IMR-90 (cell line): Measurements from ENCODE around the gene CTCF. TPM values are rescaled to one million over a fixed set of nuclear protein-coding genes. Genes with fewer than 3 reads are reported as not detected.

Source experiments
- ATAC-seq: fragments of 200-7000 bp; cut with Tn5 transposase; 2 replicates; pipeline ENCODE4 v1.9.1; 2020; ENCODE audit warnings: low read depth, mild to moderate bottlenecking, moderate library complexity
- BruUV-seq: library from RNA; stranded (reverse); fragments of 400-500 nt; replicated peaks from 2 replicates; lab custom pipeline; 2021; lab: Mats Ljungman, UMichigan
- CTCF ChIA-PET: fragments of 300-600 bp; formaldehyde crosslinking; extraction: SDS; loops from one replicate; lab custom pipeline; 2021; ENCODE audit warnings: antibody characterized with exemption; lab: Yijun Ruan, JAX
- POLR2A ChIA-PET: fragments of 300-600 bp; sonication (Branson Sonifier 250); formaldehyde crosslinking; loops from one replicate; lab custom pipeline; 2022; ENCODE audit warnings: antibody characterized with exemption; ENCODE audit not compliant: unreplicated experiment; lab: Charles Lee
- DNase-seq: peaks from one replicate; pipeline ENCODE4 v3.0.0; 2013
- H2AFZ ChIP-seq: replicated peaks from 2 replicates; pipeline ENCODE3; 2013; ENCODE audit warnings: low read length, mild to moderate bottlenecking; ENCODE audit not compliant: poor library complexity
- H2AK5ac ChIP-seq: 2 replicates; pipeline ENCODE4 v1.6.1; 2013; ENCODE audit warnings: low read depth, low read length, inconsistent platforms
- H2AK9ac ChIP-seq: replicated peaks from 2 replicates; pipeline ENCODE3; 2013; ENCODE audit warnings: mild to moderate bottlenecking, low read depth, low read length, moderate library complexity; ENCODE audit not compliant: poor library complexity
- H2BK120ac ChIP-seq: 2 replicates; pipeline ENCODE4 v1.6.1; 2013; ENCODE audit warnings: low read depth, low read length, inconsistent platforms
- H2BK15ac ChIP-seq: 3 replicates; pipeline ENCODE4 v1.6.1; 2013; ENCODE audit warnings: low read depth, low read length, inconsistent platforms
- H2BK20ac ChIP-seq: 2 replicates; pipeline ENCODE4 v1.6.1; 2013; ENCODE audit warnings: low read depth, mild to moderate bottlenecking, inconsistent platforms, low read length, moderate library complexity
- H2BK5ac ChIP-seq: 2 replicates; pipeline ENCODE4 v1.6.1; 2013; ENCODE audit warnings: mild to moderate bottlenecking, low read depth, low read length, inconsistent platforms; ENCODE audit not compliant: poor library complexity, severe bottlenecking
- H3K14ac ChIP-seq: replicated peaks from 2 replicates; pipeline ENCODE4 v1.6.1; 2013; ENCODE audit warnings: low read depth, low read length, inconsistent platforms
- H3K18ac ChIP-seq: 2 replicates; pipeline ENCODE4 v1.6.1; 2013; ENCODE audit warnings: low read depth, low read length, control low read depth
- H3K23ac ChIP-seq: 2 replicates; pipeline ENCODE4 v1.6.1; 2013; ENCODE audit warnings: low read depth, low read length, inconsistent platforms
- H3K27ac ChIP-seq: 2 replicates; pipeline ENCODE4 v1.5.1; 2013; ENCODE audit warnings: mild to moderate bottlenecking, control low read depth, low read length; ENCODE audit not compliant: insufficient read depth
- H3K27me3 ChIP-seq: 2 replicates; pipeline ENCODE4 v1.6.1; 2013; ENCODE audit warnings: low read length; ENCODE audit not compliant: control insufficient read depth, insufficient read depth
- H3K36me3 ChIP-seq: 2 replicates; pipeline ENCODE4 v1.6.1; 2013; ENCODE audit warnings: low read length, mixed read lengths; ENCODE audit not compliant: control insufficient read depth, insufficient read depth
- H3K4ac ChIP-seq: 2 replicates; pipeline ENCODE4 v1.6.1; 2013; ENCODE audit warnings: low read depth, low read length, inconsistent platforms
- H3K4me1 ChIP-seq: 2 replicates; pipeline ENCODE4 v1.6.1; 2013; ENCODE audit warnings: low read length, mixed read lengths; ENCODE audit not compliant: control insufficient read depth, insufficient read depth
- H3K4me2 ChIP-seq: 2 replicates; pipeline ENCODE4 v1.6.1; 2013; ENCODE audit warnings: low read depth, mild to moderate bottlenecking, control low read depth, low read length, moderate library complexity
- H3K4me3 ChIP-seq: 2 replicates; pipeline ENCODE4 v1.5.1; 2013; ENCODE audit warnings: low read depth, mild to moderate bottlenecking, control low read depth, low read length, moderate library complexity; ENCODE audit not compliant: insufficient read depth
- H3K56ac ChIP-seq: 2 replicates; pipeline ENCODE4 v1.6.1; 2013; ENCODE audit warnings: low read length, inconsistent platforms; ENCODE audit not compliant: insufficient read depth; ENCODE audit errors: extremely low read depth
- H3K79me1 ChIP-seq, 2 experiments: 2 replicates each; pipeline ENCODE4 v1.6.1; 2013; ENCODE audit warnings: low read length in 2 of 2, inconsistent platforms in 1 of 2, low read depth in 1 of 2
- H3K9ac ChIP-seq: 2 replicates; pipeline ENCODE4 v1.6.1; 2013; ENCODE audit warnings: low read depth, low read length, control low read depth
- H3K9me1 ChIP-seq: 2 replicates; pipeline ENCODE4 v1.6.1; 2013; ENCODE audit warnings: low read length, inconsistent platforms; ENCODE audit not compliant: insufficient read depth
- H3K9me3 ChIP-seq: 2 replicates; pipeline ENCODE4 v1.6.1; 2013; ENCODE audit warnings: low read length; ENCODE audit not compliant: control insufficient read depth, insufficient read depth
- H4K20me1 ChIP-seq: 2 replicates; pipeline ENCODE4 v1.6.1; 2013; ENCODE audit warnings: low read length, inconsistent platforms; ENCODE audit not compliant: insufficient read depth
- H4K5ac ChIP-seq: 2 replicates; pipeline ENCODE4 v1.6.1; 2013; ENCODE audit warnings: mild to moderate bottlenecking, low read depth, low read length, control low read depth
- H4K8ac ChIP-seq, 2 experiments: 2 replicates each; pipeline ENCODE4 v1.6.1; 2013; ENCODE audit warnings: low read depth in 2 of 2, low read length in 2 of 2, control low read depth in 1 of 2, inconsistent platforms in 1 of 2
- H4K91ac ChIP-seq: 2 replicates; pipeline ENCODE4 v1.6.1; 2013; ENCODE audit warnings: low read depth, low read length, inconsistent platforms; ENCODE audit not compliant: insufficient read depth
- CEBPB ChIP-seq: IDR thresholded peaks from 2 replicates; pipeline ENCODE4 v1.6.1; 2012; ENCODE audit warnings: low read depth, low read length, improper control_type of control experiment
- CTCF ChIP-seq: conservative IDR thresholded peaks from 2 replicates; pipeline ENCODE4 v1.5.1; 2012; ENCODE audit warnings: mild to moderate bottlenecking, low read depth, low read length, improper control_type of control experiment
- ELK1 ChIP-seq: fragments of 150-350 bp; IDR thresholded peaks from 2 replicates; pipeline ENCODE4 v1.6.1; 2016; ENCODE audit warnings: low read depth, mild to moderate bottlenecking, low read length, moderate library complexity, borderline replicate concordance
- FOS ChIP-seq: fragments of 150-350 bp; IDR thresholded peaks from 2 replicates; pipeline ENCODE4 v1.6.1; 2016; ENCODE audit warnings: low read depth, low read length
- MAFK ChIP-seq: IDR thresholded peaks from 2 replicates; pipeline ENCODE4 v1.6.1; 2012; ENCODE audit warnings: low read depth, low read length, improper control_type of control experiment
- MAZ ChIP-seq: IDR thresholded peaks from 2 replicates; pipeline ENCODE4 v1.6.1; 2012; ENCODE audit warnings: low read depth, mild to moderate bottlenecking, low read length, improper control_type of control experiment, moderate library complexity, borderline replicate concordance
- NFE2L2 ChIP-seq: fragments of 150-350 bp; IDR thresholded peaks from 2 replicates; pipeline ENCODE4 v1.6.1; 2016; ENCODE audit warnings: low read depth, mild to moderate bottlenecking, low read length
- RFX5 ChIP-seq: IDR thresholded peaks from 2 replicates; pipeline ENCODE4 v1.8.0; 2012; ENCODE audit warnings: low read depth, mild to moderate bottlenecking, low read length, moderate library complexity
- SMC3 ChIP-seq: fragments of 150-350 bp; IDR thresholded peaks from 2 replicates; pipeline ENCODE4 v1.6.1; 2016; ENCODE audit warnings: low read depth, mild to moderate bottlenecking, antibody characterized with exemption, low read length, moderate library complexity
- USF2 ChIP-seq: fragments of 150-350 bp; IDR thresholded peaks from 2 replicates; pipeline ENCODE4 v1.6.1; 2017; ENCODE audit warnings: mild to moderate bottlenecking, antibody characterized with exemption, low read length, low read depth
- WGBS, 2 experiments: methylation state at CpG; one replicate each; pipeline versions ENCODE4 v1.1.5 to v1.1.7; 2013; ENCODE audit warnings: missing lambda C conversion rate in 2 of 2; ENCODE audit not compliant: insufficient read length in 1 of 2; ENCODE audit errors: extremely low coverage in 2 of 2; 5-methylcytosine and 5-hydroxymethylcytosine counted together
- dilution Hi-C: fragments of 300-500 bp; cut with HindIII; formaldehyde crosslinking; loops from one replicate; pipeline ENCODE4 v1.14.3; 2018; ENCODE audit warnings: low sequenced_read_pairs; ENCODE audit not compliant: unreplicated experiment
- in situ Hi-C: fragments of 300-500 bp; cut with MboI; formaldehyde crosslinking; loops from 3 replicates; pipeline ENCODE4 v1.14.3; 2019; ENCODE audit warnings: low sequenced_read_pairs, inconsistent platforms, mixed read lengths
- intact Hi-C: fragments of 100-400 bp; cut with micrococcal nuclease; formaldehyde crosslinking; loops from 2 replicates; pipeline ENCODE4 v1.10.0; 2022
- polyA plus RNA-seq, 3 experiments: library from polyadenylated mRNA; depleted of rRNA; stranded (reverse); fragments of >200 nt; gene quantifications; 2 replicates each; pipeline ENCODE4 v1.2.3, GENCODE V29; 2012; ENCODE audit warnings: low replicate concordance in 1 of 3
- total RNA-seq: library from RNA; depleted of rRNA; stranded (reverse); fragments of >200 nt; gene quantifications from 2 replicates; pipeline ENCODE4 v1.2.3, GENCODE V29; 2012

The CTCF gene
- total and polyA plus RNA-seq, 2 of the 4 experiments (the other 2 are of a cell fraction) = 16.1 to 22.8 TPM

- ChIA-PET CTCF (no interaction called here), POLR2A (no interaction called here)
- Histone ChIP-seq H3K4me3 (no peak overlapping the region), H3K27me3 (no peaks in the 10 kb centered on the region), H2AK5ac (no peak overlapping the region), H2BK20ac (no peak overlapping the region), H3K9me1 (0 out of 2 replicates have a peak, but pooled peaks cover 3% of the 10 kb centered on the region), H3K27ac (no peak overlapping the region), H4K20me1 (0 out of 2 replicates have a peak, but pooled peaks cover 4% of the 10 kb centered on the region), H2BK15ac (no peak overlapping the region), H4K5ac (no peak overlapping the region), H3K9ac (no peak overlapping the region), H2BK5ac (no peak overlapping the region), H2AFZ (no peak overlapping the region), H4K91ac (no peak overlapping the region), H3K4me2 (no peak overlapping the region), H3K23ac (no peak overlapping the region), H2BK120ac (no peak overlapping the region), H3K14ac (no peak overlapping the region), H3K36me3 (peaks cover 12% of the 10 kb centered on the region; the same call in 1 of the 2 replicates), H3K9me3 (no peaks in the 10 kb centered on the region), H4K8ac (no peak overlapping the region), H3K79me1 (peaks cover 0 to 16% of the 10 kb centered on the region in 2 experiments; a peak in 2 of 4 replicates), H3K56ac (no peak overlapping the region), H2AK9ac (no peak overlapping the region), H3K4ac (no peak overlapping the region), H3K4me1 (no peaks in the 10 kb centered on the region), H3K18ac (no peak overlapping the region)
- no TSS peak for BruUV-seq
- dilution Hi-C loops = no loop called here
- ATAC-seq (no peak), DNase-seq (no peak)
- intact Hi-C loops = loop anchor here (10.0 kb wide), 1 partner anchor 359 kb away; no protein-coding TSS in a partner anchor
- in situ Hi-C loops = no loop called here
- TF ChIP-seq NFE2L2 (no peak), CTCF (no peak), CEBPB (no peak), MAFK (no peak), MAZ (no peak), ELK1 (no peak), SMC3 (no peak), FOS (no peak), RFX5 (no peak), USF2 (no peak)
- WGBS, 2 experiments = no CpG with 5 or more reads among the region's 7 CpGs
These were observed 113.7 kb downstream of the CTCF start for GRCh38 chr16:67675999-67676398.
